Vagina (tissue), 2 donors: Measurements from ENCODE around the gene CAMK1G. TPM values are rescaled to one million over a fixed set of nuclear protein-coding genes. Genes with fewer than 3 reads are reported as not detected.

Experiments
- DNase-seq, 2 donors: peaks; one replicate each; pipeline ENCODE4 v3.0.0-alpha.2; 2017; ENCODE audit errors: extremely low spot score in 2 of 2
- H3K27ac ChIP-seq: fragments of 200-600 bp; sonication (generic); one replicate; pipeline ENCODE4 v1.5.1; 2019
- H3K27me3 ChIP-seq: fragments of 200-600 bp; sonication (generic); one replicate; pipeline ENCODE4 v1.5.1; 2019
- H3K36me3 ChIP-seq, 2 donors: fragments of 200-600 bp; sonication (generic); one replicate each; pipeline ENCODE4 v1.5.1; 2017 to 2019
- H3K4me1 ChIP-seq: fragments of 200-600 bp; sonication (generic); one replicate; pipeline ENCODE4 v1.5.1; 2019
- H3K4me3 ChIP-seq, 2 donors: fragments of 200-600 bp; sonication (generic); 1 replicate in 1 of 2; 2 replicates in 1 of 2; pipeline ENCODE4 v1.5.1; 2016 to 2019
- H3K9me3 ChIP-seq: fragments of 200-600 bp; sonication (generic); one replicate; pipeline ENCODE4 v1.5.1; 2019
- CTCF ChIP-seq, 3 experiments: fragments of 450-650 bp in 2 of 3; fragments of 200-600 bp in 1 of 3; sonication (generic) in 1 of 3; IDR thresholded peaks; one replicate each; pipeline ENCODE4 v1.5.1; 2017 to 2019; ENCODE audit warnings: antibody characterized with exemption in 3 of 3, mild to moderate bottlenecking in 2 of 3, moderate library complexity in 2 of 3
- POLR2A ChIP-seq, 2 donors: fragments of 450-650 bp; IDR thresholded peaks; one replicate each; pipeline ENCODE4 v1.6.1; 2017; ENCODE audit warnings: antibody characterized with exemption in 2 of 2, mild to moderate bottlenecking in 2 of 2, moderate library complexity in 2 of 2
- POLR2AphosphoS5 ChIP-seq, 2 donors: sonication (generic); formaldehyde crosslinking; IDR thresholded peaks; one replicate each; pipeline ENCODE4 v1.9.0; 2017; ENCODE audit warnings: antibody characterized with exemption in 2 of 2, mild to moderate bottlenecking in 2 of 2, low read depth in 1 of 2; ENCODE audit not compliant: insufficient read depth in 1 of 2
- intact Hi-C: fragments of 100-400 bp; cut with DNase I; formaldehyde crosslinking; loops from one replicate; pipeline ENCODE4 v1.15.1; 2023
- total RNA-seq: library from RNA; depleted of rRNA; stranded (reverse); fragments of >200 nt; gene quantifications from one replicate; pipeline ENCODE4 v1.2.3, GENCODE V29; 2016

CAMK1G gene
- total RNA-seq, 1 donor from 2014 or later: not detected

- Histone ChIP-seq H3K27ac (no peak overlapping the region), H3K4me1 (no peaks in the 10 kb centered on the region), H3K9me3 (no peaks in the 10 kb centered on the region), H3K27me3 (no peaks in the 10 kb centered on the region), H3K4me3 (no peak overlapping the region), H3K36me3 (no peaks in the 10 kb centered on the region)
- no peak for DNase-seq
- intact Hi-C loops: no loop called here
- no peak for TF ChIP-seq CTCF (IDR thresholded peaks at IDR 0.05)
- TF ChIP-seq POLR2A (IDR thresholded peaks at IDR 0.05): no peak
- TF ChIP-seq POLR2AphosphoS5 (IDR thresholded peaks at IDR 0.05; ENCODE audit: insufficient read depth in 1 of 2, low read depth in 1 of 2): no peak
Measured at GRCh38 chr1:209561532-209561931, 22.0 kb upstream of the CAMK1G start.

GRCh38 chr1:209564849-209565248 is 18.7 kb upstream of the CAMK1G start:
- H3K27me3 ChIP-seq: no peaks in the 10 kb centered on the region
- intact Hi-C loops: no loop called here
- H3K4me1 ChIP-seq: peaks cover 4% of the 10 kb centered on the region
- no peaks in the 10 kb centered on the region for H3K36me3 ChIP-seq
- no peaks in the 10 kb centered on the region for H3K9me3 ChIP-seq
- H3K4me3 ChIP-seq: no peak overlapping the region
- DNase-seq: no peak
- no peak for TF ChIP-seq CTCF (IDR thresholded peaks at IDR 0.05)
- TF ChIP-seq POLR2A (IDR thresholded peaks at IDR 0.05): no peak
- TF ChIP-seq POLR2AphosphoS5 (IDR thresholded peaks at IDR 0.05; ENCODE audit: insufficient read depth in 1 of 2, low read depth in 1 of 2): no peak
- peak overlapping the region; percentile 28 for H3K27ac ChIP-seq

- Histone ChIP-seq H3K9me3 (no peaks in the 10 kb centered on the region), H3K27ac (peak overlapping the region; percentile 69), H3K4me3 (peak overlapping the region in 1 of 2 donors; percentile 26), H3K4me1 (peaks cover 6% of the 10 kb centered on the region), H3K27me3 (no peaks in the 10 kb centered on the region), H3K36me3 (no peaks in the 10 kb centered on the region)
- DNase-seq: no peak
- intact Hi-C loops: no loop called here
- TF ChIP-seq POLR2AphosphoS5 (IDR thresholded peaks at IDR 0.05; ENCODE audit: insufficient read depth in 1 of 2, low read depth in 1 of 2) (peak in 1 of 2 donors; percentile 65), POLR2A (IDR thresholded peaks at IDR 0.05) (no peak), CTCF (IDR thresholded peaks at IDR 0.05) (peak; percentile 25 to 52 (median 50))
Measured at GRCh38 chr1:209565759-209566678, 17.5 kb upstream of the CAMK1G start.

- peak in 1 of 2 donors; percentile 81 for TF ChIP-seq POLR2AphosphoS5 (IDR thresholded peaks at IDR 0.05; ENCODE audit: insufficient read depth in 1 of 2, low read depth in 1 of 2)
- no peak for TF ChIP-seq CTCF (IDR thresholded peaks at IDR 0.05)
- no peak for TF ChIP-seq POLR2A (IDR thresholded peaks at IDR 0.05)
- Histone ChIP-seq H3K27ac (peak overlapping the region; percentile 69), H3K9me3 (no peaks in the 10 kb centered on the region), H3K27me3 (no peaks in the 10 kb centered on the region), H3K4me3 (peak overlapping the region in 1 of 2 donors; percentile 26), H3K4me1 (peaks cover 6% of the 10 kb centered on the region), H3K36me3 (no peaks in the 10 kb centered on the region)
- intact Hi-C loops: no loop called here
- no peak for DNase-seq
Measured at GRCh38 chr1:209567698-209568175, 15.8 kb upstream of the CAMK1G start.
